Panc1 (cell line): Measurements from ENCODE around the gene AFF3. TPM values are rescaled to one million over a fixed set of nuclear protein-coding genes. Genes with fewer than 3 reads are reported as not detected.

Source experiments
- ATAC-seq: fragments of 200-7000 bp; cut with Tn5 transposase; 2 replicates; pipeline ENCODE4 v1.9.1; 2020; ENCODE audit warnings: mild to moderate bottlenecking, moderate library complexity
- BruUV-seq: library from RNA; stranded (reverse); fragments of 400-500 nt; replicated peaks from 2 replicates; lab custom pipeline; 2021; lab: Mats Ljungman, UMichigan
- CTCF ChIA-PET: fragments of 300-600 bp; sonication (Branson Sonifier 250); formaldehyde crosslinking; loops from one replicate; lab custom pipeline; 2022; ENCODE audit warnings: antibody characterized with exemption; lab: Charles Lee
- POLR2A ChIA-PET: fragments of 300-600 bp; sonication (Branson Sonifier 250); formaldehyde crosslinking; loops from one replicate; lab custom pipeline; 2022; ENCODE audit warnings: antibody characterized with exemption; lab: Charles Lee
- DNase-seq: peaks from one replicate; pipeline ENCODE4 v3.0.0-alpha.2; 2010; ENCODE audit warnings: low read depth, low spot score
- H3K27ac ChIP-seq: 2 replicates; pipeline ENCODE4 v1.5.1; 2011; ENCODE audit warnings: mild to moderate bottlenecking, low read length, inconsistent platforms
- H3K27me3 ChIP-seq: fragments of 200-500 bp; sonication (Bioruptor generic); 2 replicates; pipeline ENCODE4 v1.6.0; 2014; ENCODE audit warnings: low read length, inconsistent platforms; ENCODE audit not compliant: control insufficient read depth, insufficient read depth
- H3K36me3 ChIP-seq: fragments of 200-500 bp; sonication (Bioruptor generic); 2 replicates; pipeline ENCODE4 v1.5.1; 2014; ENCODE audit warnings: inconsistent platforms, mild to moderate bottlenecking, low read length, moderate library complexity; ENCODE audit not compliant: control insufficient read depth, insufficient read depth
- H3K4me1 ChIP-seq: 2 replicates; pipeline ENCODE4 v1.5.1; 2011; ENCODE audit warnings: inconsistent platforms, mild to moderate bottlenecking, low read length, moderate library complexity; ENCODE audit not compliant: control insufficient read depth, insufficient read depth
- H3K4me3 ChIP-seq, 2 experiments: 2 replicates each; pipeline ENCODE4 v1.5.1; 2011 to 2012; ENCODE audit warnings: low read depth in 2 of 2, low read length in 2 of 2, mild to moderate bottlenecking in 2 of 2, inconsistent platforms in 1 of 2, moderate library complexity in 1 of 2
- H3K9me3 ChIP-seq: fragments of 200-500 bp; sonication (Bioruptor generic); 2 replicates; pipeline ENCODE4 v1.5.1; 2014; ENCODE audit warnings: low read depth, mild to moderate bottlenecking, inconsistent platforms, low read length, moderate library complexity; ENCODE audit not compliant: control insufficient read depth, insufficient read depth
- POLR2AphosphoS5 ChIP-seq: IDR thresholded peaks from 2 replicates; pipeline ENCODE4 v1.6.1; 2012; ENCODE audit warnings: mild to moderate bottlenecking, low read depth, low read length, moderate library complexity
- SIN3A ChIP-seq: IDR thresholded peaks from 2 replicates; pipeline ENCODE4 v1.6.1; 2012; ENCODE audit warnings: low read depth, mild to moderate bottlenecking, low read length, moderate library complexity, borderline replicate concordance; ENCODE audit not compliant: insufficient read depth
- TCF7L2 ChIP-seq: IDR thresholded peaks from 2 replicates; pipeline ENCODE4 v1.6.1; 2011; ENCODE audit warnings: mild to moderate bottlenecking, low read depth, low read length, inconsistent platforms
- in situ Hi-C: cut with HindIII; loops from 2 replicates; pipeline ENCODE4 v1.10.0; 2016; ENCODE audit warnings: low sequenced_read_pairs, low pct_unique_long_range_greater_than_20kb
- intact Hi-C: fragments of 100-400 bp; cut with micrococcal nuclease; formaldehyde crosslinking; loops from one replicate; pipeline ENCODE4 v1.10.0; 2022; ENCODE audit not compliant: unreplicated experiment
- total RNA-seq: library from RNA; stranded (reverse); gene quantifications from one replicate; pipeline ENCODE4 v1.2.1, GENCODE V29; 2021; ENCODE audit not compliant: unreplicated experiment
- TF ChIP-seq, protein P1 (sequence below), 2 experiments: IDR thresholded peaks; 2 replicates each; pipeline ENCODE4 v1.6.1; 2011 to 2012; ENCODE audit warnings: low read depth in 2 of 2, control low read depth in 1 of 2, low read length in 1 of 2, mild to moderate bottlenecking in 1 of 2, moderate library complexity in 1 of 2; ENCODE audit not compliant: insufficient read depth in 1 of 2
- TF ChIP-seq, protein P2 (sequence below): fragments of 450-650 bp; IDR thresholded peaks from 2 replicates; pipeline ENCODE4 v1.5.1; 2017; ENCODE audit warnings: mild to moderate bottlenecking

Gene AFF3
- total RNA-seq, 1 experiment from 2014 or later = 2.2 TPM

DNA sequence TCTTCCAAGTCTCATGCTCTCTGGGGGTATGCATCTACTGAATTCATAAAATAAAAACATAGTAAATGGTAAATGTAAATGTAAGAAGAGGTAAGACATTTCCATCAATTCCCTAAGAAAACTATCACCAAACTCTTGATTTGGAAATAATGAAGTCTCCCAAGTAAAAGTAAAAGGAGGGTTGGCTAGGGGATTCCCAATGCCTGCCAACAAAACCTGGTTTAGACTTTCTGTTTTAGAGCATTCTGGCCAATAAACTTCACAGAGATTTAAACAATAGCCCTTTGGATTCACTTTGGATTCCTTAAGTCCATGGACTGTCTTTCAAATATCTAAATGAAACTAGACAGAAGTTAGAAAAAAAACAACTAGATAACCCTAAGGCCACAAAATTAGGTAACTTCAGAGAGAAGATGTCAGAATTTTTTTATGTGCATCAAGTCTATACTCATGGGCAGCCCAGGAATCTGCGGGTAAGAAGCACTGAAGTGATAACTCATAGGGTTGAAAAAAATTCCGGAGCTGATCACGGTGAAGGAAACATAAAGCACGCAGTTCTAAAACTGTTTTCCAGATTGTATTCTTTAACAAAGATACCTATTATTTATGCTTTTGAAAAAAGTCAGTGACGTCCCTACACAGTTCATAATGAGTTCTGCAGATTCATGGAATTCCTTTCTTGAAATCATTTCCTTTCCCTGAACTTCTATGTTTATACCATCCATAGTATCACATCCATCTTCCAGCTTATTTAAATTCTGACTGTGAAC is 263.6 kb downstream of the AFF3 start:
- no TSS peak for BruUV-seq
- Histone ChIP-seq H3K4me1 (peaks cover 10% of the 10 kb centered on the region), H3K36me3 (no peaks in the 10 kb centered on the region), H3K27me3 (no peaks in the 10 kb centered on the region), H3K4me3 (no peak overlapping the region), H3K9me3 (no peaks in the 10 kb centered on the region), H3K27ac (no peak overlapping the region)
- DNase-seq (no peak), ATAC-seq (no peak)
- in situ Hi-C loops = no loop called here
- ChIA-PET POLR2A (no interaction called here), CTCF (no interaction called here)
- no peak for TF ChIP-seq TCF7L2
- TF ChIP-seq, protein P1, sequence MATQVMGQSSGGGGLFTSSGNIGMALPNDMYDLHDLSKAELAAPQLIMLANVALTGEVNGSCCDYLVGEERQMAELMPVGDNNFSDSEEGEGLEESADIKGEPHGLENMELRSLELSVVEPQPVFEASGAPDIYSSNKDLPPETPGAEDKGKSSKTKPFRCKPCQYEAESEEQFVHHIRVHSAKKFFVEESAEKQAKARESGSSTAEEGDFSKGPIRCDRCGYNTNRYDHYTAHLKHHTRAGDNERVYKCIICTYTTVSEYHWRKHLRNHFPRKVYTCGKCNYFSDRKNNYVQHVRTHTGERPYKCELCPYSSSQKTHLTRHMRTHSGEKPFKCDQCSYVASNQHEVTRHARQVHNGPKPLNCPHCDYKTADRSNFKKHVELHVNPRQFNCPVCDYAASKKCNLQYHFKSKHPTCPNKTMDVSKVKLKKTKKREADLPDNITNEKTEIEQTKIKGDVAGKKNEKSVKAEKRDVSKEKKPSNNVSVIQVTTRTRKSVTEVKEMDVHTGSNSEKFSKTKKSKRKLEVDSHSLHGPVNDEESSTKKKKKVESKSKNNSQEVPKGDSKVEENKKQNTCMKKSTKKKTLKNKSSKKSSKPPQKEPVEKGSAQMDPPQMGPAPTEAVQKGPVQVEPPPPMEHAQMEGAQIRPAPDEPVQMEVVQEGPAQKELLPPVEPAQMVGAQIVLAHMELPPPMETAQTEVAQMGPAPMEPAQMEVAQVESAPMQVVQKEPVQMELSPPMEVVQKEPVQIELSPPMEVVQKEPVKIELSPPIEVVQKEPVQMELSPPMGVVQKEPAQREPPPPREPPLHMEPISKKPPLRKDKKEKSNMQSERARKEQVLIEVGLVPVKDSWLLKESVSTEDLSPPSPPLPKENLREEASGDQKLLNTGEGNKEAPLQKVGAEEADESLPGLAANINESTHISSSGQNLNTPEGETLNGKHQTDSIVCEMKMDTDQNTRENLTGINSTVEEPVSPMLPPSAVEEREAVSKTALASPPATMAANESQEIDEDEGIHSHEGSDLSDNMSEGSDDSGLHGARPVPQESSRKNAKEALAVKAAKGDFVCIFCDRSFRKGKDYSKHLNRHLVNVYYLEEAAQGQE (IDR thresholded peaks at IDR 0.05; ENCODE audit: insufficient read depth in 1 of 2, low read depth in 2 of 2, low read length in 1 of 2) = no peak
- no peak for TF ChIP-seq POLR2AphosphoS5
- intact Hi-C loops = no loop called here

DNA sequence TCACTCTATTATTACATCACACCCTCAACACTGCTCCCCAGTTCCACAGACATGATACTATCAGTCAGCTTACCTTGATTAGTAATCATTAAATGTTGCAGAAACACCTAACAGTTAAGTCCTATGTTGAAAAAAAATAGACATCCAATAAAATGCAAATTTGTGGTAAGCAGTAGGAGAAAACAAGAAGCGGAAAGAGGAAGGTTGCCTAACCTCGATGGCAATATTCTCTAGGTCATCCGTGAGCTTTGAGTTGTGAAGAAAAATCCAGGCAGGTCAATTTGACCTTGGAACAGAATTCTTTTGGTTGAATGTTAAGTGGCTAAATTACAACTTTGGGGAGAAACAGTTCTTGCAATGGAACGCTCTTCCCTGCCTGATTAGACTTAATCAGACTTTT is 264.4 kb downstream of the AFF3 start:
- TF ChIP-seq TCF7L2 (no peak), POLR2AphosphoS5 (no peak), SIN3A (no peak)
- TF ChIP-seq, protein P1 (IDR thresholded peaks at IDR 0.05; ENCODE audit: insufficient read depth in 1 of 2, low read depth in 2 of 2, low read length in 1 of 2) = no peak
- TF ChIP-seq, protein P2, sequence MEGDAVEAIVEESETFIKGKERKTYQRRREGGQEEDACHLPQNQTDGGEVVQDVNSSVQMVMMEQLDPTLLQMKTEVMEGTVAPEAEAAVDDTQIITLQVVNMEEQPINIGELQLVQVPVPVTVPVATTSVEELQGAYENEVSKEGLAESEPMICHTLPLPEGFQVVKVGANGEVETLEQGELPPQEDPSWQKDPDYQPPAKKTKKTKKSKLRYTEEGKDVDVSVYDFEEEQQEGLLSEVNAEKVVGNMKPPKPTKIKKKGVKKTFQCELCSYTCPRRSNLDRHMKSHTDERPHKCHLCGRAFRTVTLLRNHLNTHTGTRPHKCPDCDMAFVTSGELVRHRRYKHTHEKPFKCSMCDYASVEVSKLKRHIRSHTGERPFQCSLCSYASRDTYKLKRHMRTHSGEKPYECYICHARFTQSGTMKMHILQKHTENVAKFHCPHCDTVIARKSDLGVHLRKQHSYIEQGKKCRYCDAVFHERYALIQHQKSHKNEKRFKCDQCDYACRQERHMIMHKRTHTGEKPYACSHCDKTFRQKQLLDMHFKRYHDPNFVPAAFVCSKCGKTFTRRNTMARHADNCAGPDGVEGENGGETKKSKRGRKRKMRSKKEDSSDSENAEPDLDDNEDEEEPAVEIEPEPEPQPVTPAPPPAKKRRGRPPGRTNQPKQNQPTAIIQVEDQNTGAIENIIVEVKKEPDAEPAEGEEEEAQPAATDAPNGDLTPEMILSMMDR = no peak
- peaks cover 10% of the 10 kb centered on the region for H3K4me1 ChIP-seq
- intact Hi-C loops = no loop called here
- no TSS peak for BruUV-seq
- H3K9me3 ChIP-seq = no peaks in the 10 kb centered on the region
- CTCF ChIA-PET = no interaction called here
- no peak overlapping the region for H3K27ac ChIP-seq
- POLR2A ChIA-PET = no interaction called here
- H3K4me3 ChIP-seq = no peak overlapping the region
- no peaks in the 10 kb centered on the region for H3K27me3 ChIP-seq
- no peaks in the 10 kb centered on the region for H3K36me3 ChIP-seq
- DNase-seq = no peak
- ATAC-seq = no peak
- in situ Hi-C loops = no loop called here
